Uterus (tissue), 4 donors: ENCODE data around the gene RFX7. TPM values are rescaled to one million over a fixed set of nuclear protein-coding genes. Genes with fewer than 3 reads are reported as not detected.

Source experiments
- DNase-seq, 2 donors: peaks; one replicate each; pipeline ENCODE4 v3.0.0-alpha.2; 2019 to 2020
- H3K27ac ChIP-seq, 2 donors: fragments of 200-600 bp; sonication (generic); 1 replicate in 1 of 2; 2 replicates in 1 of 2; pipeline ENCODE4 v1.5.1; 2016 to 2018
- H3K27me3 ChIP-seq, 2 donors: fragments of 200-600 bp; sonication (generic); one replicate each; pipeline ENCODE4 v1.5.1; 2018 to 2019; ENCODE audit warnings: control low read depth in 1 of 2
- H3K36me3 ChIP-seq, 2 donors: fragments of 200-600 bp; sonication (generic); one replicate each; pipeline ENCODE4 v1.5.1; 2019; ENCODE audit warnings: control low read depth in 1 of 2
- H3K4me1 ChIP-seq, 2 donors: fragments of 200-600 bp; sonication (generic); one replicate each; pipeline ENCODE4 v1.5.1; 2018 to 2019; ENCODE audit warnings: control low read depth in 1 of 2
- H3K4me3 ChIP-seq, 2 donors: fragments of 200-600 bp; sonication (generic); 1 replicate in 1 of 2; 2 replicates in 1 of 2; pipeline ENCODE4 v1.5.1; 2018 to 2019; ENCODE audit warnings: mild to moderate bottlenecking in 1 of 2
- H3K9me3 ChIP-seq, 2 donors: fragments of 200-600 bp; sonication (generic); one replicate each; pipeline ENCODE4 v1.5.1; 2019; ENCODE audit warnings: control low read depth in 1 of 2
- POLR2A ChIP-seq, 2 donors: fragments of 450-650 bp; IDR thresholded peaks; one replicate each; pipeline ENCODE4 v1.6.1; 2016; ENCODE audit warnings: antibody characterized with exemption in 2 of 2, mild to moderate bottlenecking in 1 of 2, moderate library complexity in 1 of 2
- intact Hi-C: fragments of 100-400 bp; cut with DNase I; formaldehyde crosslinking; loops from one replicate; pipeline ENCODE4 v1.15.1; 2023; ENCODE audit warnings: low total_unique reads
- total RNA-seq, 4 donors: library from RNA; depleted of rRNA in 3 of 4; stranded (reverse); fragments of >200 nt in 3 of 4; gene quantifications; one replicate each; pipeline versions ENCODE4 v1.1.0 to v1.2.4, GENCODE V29; 2014 to 2023
- TF ChIP-seq, protein P1 (sequence below), 4 experiments: fragments of 200-600 bp in 2 of 4; fragments of 450-650 bp in 2 of 4; sonication (generic) in 2 of 4; IDR thresholded peaks; one replicate each; pipeline ENCODE4 v1.5.1; 2016 to 2019; ENCODE audit warnings: antibody characterized with exemption in 4 of 4, mild to moderate bottlenecking in 2 of 4, moderate library complexity in 1 of 4
- donor health status: DM: yes; HTN: yes; CAD: no.

Gene RFX7
- total RNA-seq, 4 donors from 2014 or later: 3.1 to 22.9 (median 11.9) TPM

DNA sequence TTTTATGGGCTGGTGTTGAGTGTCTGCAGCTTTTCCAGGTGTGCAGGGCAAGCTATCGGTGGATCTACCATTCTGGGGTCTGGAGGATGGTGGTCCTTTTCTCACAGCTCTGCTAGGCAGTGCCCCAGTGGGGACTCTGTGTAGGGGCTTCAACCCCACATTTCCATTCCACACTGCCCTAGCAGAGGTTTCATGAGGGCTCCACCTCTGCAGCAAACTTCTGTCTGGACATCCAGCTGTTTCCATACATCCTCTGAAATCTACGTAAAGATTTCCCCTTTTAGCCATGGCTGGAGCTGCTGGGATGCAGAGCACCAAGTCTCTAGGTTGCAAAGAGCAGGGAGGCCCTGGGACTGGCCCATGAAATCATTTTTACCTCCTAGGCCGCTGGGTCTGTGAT, 11.6 kb downstream of the RFX7 start:
- Histone ChIP-seq H3K4me1 (no peaks in the 10 kb centered on the region), H3K27me3 (no peaks in the 10 kb centered on the region), H3K4me3 (no peak overlapping the region), H3K27ac (no peak overlapping the region), H3K36me3 (no peaks in the 10 kb centered on the region), H3K9me3 (peaks cover 0 to 14% of the 10 kb centered on the region in 2 donors)
- DNase-seq: no peak
- TF ChIP-seq POLR2A (IDR thresholded peaks at IDR 0.05): no peak
- TF ChIP-seq, protein P1, sequence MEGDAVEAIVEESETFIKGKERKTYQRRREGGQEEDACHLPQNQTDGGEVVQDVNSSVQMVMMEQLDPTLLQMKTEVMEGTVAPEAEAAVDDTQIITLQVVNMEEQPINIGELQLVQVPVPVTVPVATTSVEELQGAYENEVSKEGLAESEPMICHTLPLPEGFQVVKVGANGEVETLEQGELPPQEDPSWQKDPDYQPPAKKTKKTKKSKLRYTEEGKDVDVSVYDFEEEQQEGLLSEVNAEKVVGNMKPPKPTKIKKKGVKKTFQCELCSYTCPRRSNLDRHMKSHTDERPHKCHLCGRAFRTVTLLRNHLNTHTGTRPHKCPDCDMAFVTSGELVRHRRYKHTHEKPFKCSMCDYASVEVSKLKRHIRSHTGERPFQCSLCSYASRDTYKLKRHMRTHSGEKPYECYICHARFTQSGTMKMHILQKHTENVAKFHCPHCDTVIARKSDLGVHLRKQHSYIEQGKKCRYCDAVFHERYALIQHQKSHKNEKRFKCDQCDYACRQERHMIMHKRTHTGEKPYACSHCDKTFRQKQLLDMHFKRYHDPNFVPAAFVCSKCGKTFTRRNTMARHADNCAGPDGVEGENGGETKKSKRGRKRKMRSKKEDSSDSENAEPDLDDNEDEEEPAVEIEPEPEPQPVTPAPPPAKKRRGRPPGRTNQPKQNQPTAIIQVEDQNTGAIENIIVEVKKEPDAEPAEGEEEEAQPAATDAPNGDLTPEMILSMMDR (IDR thresholded peaks at IDR 0.05): no peak
- intact Hi-C loops: no loop called here

DNA sequence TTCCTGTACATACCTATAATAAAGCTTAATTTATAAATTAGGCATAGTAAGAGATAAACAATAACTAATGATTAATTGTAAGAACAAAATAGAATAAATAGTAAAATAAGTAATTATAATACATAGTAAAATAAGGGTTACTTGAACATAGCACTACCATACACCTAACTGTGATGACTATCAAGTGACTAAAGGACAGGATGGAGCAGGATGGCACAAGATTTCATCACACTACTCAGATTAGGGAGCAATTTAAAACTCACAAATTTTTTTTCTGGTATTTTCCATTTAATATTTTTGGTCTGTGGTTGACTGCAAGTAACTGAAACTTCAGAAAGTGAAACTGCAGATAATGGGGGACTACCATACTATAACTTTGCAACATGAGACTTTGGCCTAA, 14.8 kb downstream of the RFX7 start:
- Histone ChIP-seq H3K27me3 (no peaks in the 10 kb centered on the region), H3K4me1 (no peaks in the 10 kb centered on the region), H3K27ac (no peak overlapping the region), H3K9me3 (peaks cover 0 to 14% of the 10 kb centered on the region in 2 donors), H3K4me3 (no peak overlapping the region), H3K36me3 (no peaks in the 10 kb centered on the region)
- no peak for TF ChIP-seq POLR2A (IDR thresholded peaks at IDR 0.05)
- TF ChIP-seq, protein P1 (IDR thresholded peaks at IDR 0.05): no peak
- intact Hi-C loops: no loop called here
- DNase-seq: no peak

DNA sequence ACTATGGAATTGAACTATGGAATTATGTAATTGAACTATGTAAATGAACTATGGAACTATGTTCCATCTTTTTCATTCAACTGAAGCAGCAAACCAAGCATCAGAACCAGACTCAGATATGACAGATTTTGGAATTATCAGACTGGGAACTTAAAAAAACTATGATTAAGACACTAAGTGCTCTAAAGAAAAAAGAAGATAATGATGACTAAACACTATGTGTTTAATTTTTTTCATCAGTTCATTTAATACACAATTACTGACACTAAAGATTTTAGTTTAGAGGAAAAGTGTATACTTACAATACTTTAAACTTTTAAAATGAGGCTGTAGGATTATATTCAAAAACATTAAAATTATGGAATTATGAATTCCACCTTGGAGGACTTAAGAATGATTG, 15.3 kb downstream of the RFX7 start:
- Histone ChIP-seq H3K4me1 (no peaks in the 10 kb centered on the region), H3K27me3 (no peaks in the 10 kb centered on the region), H3K27ac (no peak overlapping the region), H3K36me3 (no peaks in the 10 kb centered on the region), H3K4me3 (no peak overlapping the region), H3K9me3 (peaks cover 0 to 14% of the 10 kb centered on the region in 2 donors)
- DNase-seq: no peak
- intact Hi-C loops: no loop called here
- no peak for TF ChIP-seq POLR2A (IDR thresholded peaks at IDR 0.05)
- TF ChIP-seq, protein P1 (IDR thresholded peaks at IDR 0.05): no peak

DNA sequence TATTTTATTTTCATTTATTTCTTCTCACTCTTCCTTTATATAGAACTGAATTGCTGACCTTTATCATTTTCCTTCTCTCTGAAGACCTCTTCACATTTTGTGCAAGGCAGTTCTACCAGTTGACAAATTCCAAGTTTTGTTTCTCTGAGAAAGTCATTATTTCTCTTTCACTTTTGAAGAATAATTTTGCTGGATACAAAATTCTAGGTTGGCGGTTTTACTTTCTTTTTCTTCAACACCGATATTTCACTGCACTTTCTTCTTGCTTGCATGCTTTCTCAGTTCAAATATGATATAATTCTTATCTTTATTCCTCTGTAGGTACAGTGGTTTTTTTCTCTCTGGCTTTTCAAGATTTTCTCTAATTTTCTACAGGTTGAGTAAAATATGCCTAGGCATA, 15.9 kb downstream of the RFX7 start:
- Histone ChIP-seq H3K9me3 (peaks cover 0 to 18% of the 10 kb centered on the region in 2 donors), H3K27ac (no peak overlapping the region), H3K27me3 (no peaks in the 10 kb centered on the region), H3K4me3 (no peak overlapping the region), H3K4me1 (no peaks in the 10 kb centered on the region), H3K36me3 (no peaks in the 10 kb centered on the region)
- TF ChIP-seq, protein P1 (IDR thresholded peaks at IDR 0.05): no peak
- TF ChIP-seq POLR2A (IDR thresholded peaks at IDR 0.05): no peak
- DNase-seq: no peak
- intact Hi-C loops: no loop called here

DNA sequence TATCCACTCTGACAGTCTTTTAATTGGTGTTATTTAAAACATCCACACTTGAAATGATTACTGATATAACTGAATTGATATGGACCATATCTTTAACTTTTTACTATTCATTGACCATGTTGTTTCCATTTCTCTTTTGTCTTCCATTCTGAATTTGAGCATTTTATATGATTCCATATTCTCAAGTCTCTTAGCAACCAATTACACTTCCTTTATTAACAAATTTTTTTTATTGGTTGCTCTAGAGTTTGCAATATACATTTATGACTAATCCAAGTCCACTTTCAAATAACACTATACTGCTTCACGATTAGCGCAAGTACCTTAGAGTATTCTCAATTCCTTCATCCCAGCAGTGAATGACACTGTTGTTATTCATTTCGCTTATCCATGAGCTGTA, 16.4 kb downstream of the RFX7 start:
- DNase-seq: no peak
- Histone ChIP-seq H3K4me1 (no peaks in the 10 kb centered on the region), H3K4me3 (no peak overlapping the region), H3K9me3 (peaks cover 0 to 22% of the 10 kb centered on the region in 2 donors), H3K27ac (no peak overlapping the region), H3K36me3 (no peaks in the 10 kb centered on the region), H3K27me3 (no peaks in the 10 kb centered on the region)
- intact Hi-C loops: no loop called here
- TF ChIP-seq POLR2A (IDR thresholded peaks at IDR 0.05): no peak
- TF ChIP-seq, protein P1 (IDR thresholded peaks at IDR 0.05): no peak
